GM18519 (cell line): ENCODE measurements around the gene ITPRIP.
A peak's percentile ranks its signal among the peaks of the same experiment; 100 is the strongest.

Experiments
- ATAC-seq: cut with Tn5 transposase; IDR thresholded peaks from one replicate; pipeline ENCODE4 v1.9.1; 2021; ENCODE audit warnings: mild to moderate bottlenecking, moderate library complexity; ENCODE audit not compliant: unreplicated experiment, low FRiP score

ITPRIP gene

DNA sequence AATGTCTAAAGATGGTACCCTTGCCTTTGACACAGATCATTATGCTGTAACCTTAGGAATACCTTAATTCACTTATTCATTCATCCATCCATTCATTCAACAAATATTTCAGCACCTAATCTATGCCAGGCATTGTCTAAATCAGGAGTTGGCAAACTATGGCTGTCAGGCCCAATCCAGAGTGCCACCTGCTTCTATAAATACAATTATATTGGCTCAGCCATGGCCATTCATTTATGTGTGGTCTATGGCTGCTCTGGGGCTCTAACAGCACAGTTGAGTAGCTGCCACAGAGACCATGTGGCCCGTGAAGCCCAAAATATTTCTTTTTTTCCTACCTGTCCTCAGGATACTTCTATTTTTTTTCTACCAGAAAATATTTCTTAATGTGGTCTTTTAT is 6.0 kb upstream of the ITPRIP start:
- no peak for ATAC-seq

GRCh38 chr10:104342941-104343411 is 4.7 kb upstream of the ITPRIP start:
- no peak for ATAC-seq

DNA sequence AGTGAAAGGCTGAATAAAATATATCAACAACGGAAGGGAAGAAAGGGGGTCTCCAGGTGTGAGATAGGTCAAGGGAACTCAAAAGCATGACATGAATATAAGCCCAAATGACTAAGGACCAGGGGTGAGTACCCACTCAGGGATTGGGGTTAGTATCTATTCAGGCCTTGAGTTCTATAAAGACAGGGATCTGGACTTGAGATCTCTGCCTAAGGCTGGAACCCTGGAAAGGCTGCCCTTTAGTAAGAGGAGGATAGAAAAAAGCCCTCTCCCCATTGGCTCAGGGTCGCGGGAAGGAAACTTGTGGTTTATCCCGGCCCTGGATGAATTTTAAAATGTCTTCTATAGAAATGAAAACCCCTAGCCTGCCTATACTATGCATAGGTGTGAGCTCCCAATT is 2.4 kb upstream of the ITPRIP start:
- no peak for ATAC-seq

DNA sequence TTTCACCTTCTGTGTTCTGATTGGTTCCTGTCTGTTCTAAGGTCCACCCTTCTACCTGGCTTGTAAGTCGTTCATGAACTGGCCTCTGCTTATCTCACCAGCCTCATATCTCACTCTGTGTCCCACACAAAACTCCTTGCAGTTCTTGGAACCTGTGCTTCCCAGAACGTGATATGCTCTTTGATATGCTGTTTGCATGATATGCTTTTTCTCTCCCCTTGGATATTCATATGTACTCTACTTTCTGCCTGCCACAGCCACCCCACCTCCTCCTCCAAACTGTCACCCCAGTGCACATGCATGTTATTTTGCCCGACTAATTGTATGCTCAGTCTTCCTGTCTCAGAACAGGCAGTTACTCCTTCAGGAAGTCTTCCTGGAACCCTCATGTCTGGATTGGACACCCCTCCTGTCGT is 1.9 kb upstream of the ITPRIP start:
- ATAC-seq: no peak

GRCh38 chr10:104339469-104340110 is 1.3 kb upstream of the ITPRIP start:
- no peak for ATAC-seq

GRCh38 chr10:104337521-104337984 is 712 bp downstream of the ITPRIP start:
- peak; percentile 25 for ATAC-seq

- ATAC-seq: peak; percentile 22
Measured at GRCh38 chr10:104336821-104337467, 1.3 kb downstream of the ITPRIP start.

GRCh38 chr10:104334965-104335650 is 3.2 kb downstream of the ITPRIP start:
- no peak for ATAC-seq

GRCh38 chr10:104334561-104334960 is 3.7 kb downstream of the ITPRIP start:
- ATAC-seq: no peak

GRCh38 chr10:104333728-104334373 is 4.4 kb downstream of the ITPRIP start:
- no peak for ATAC-seq

DNA sequence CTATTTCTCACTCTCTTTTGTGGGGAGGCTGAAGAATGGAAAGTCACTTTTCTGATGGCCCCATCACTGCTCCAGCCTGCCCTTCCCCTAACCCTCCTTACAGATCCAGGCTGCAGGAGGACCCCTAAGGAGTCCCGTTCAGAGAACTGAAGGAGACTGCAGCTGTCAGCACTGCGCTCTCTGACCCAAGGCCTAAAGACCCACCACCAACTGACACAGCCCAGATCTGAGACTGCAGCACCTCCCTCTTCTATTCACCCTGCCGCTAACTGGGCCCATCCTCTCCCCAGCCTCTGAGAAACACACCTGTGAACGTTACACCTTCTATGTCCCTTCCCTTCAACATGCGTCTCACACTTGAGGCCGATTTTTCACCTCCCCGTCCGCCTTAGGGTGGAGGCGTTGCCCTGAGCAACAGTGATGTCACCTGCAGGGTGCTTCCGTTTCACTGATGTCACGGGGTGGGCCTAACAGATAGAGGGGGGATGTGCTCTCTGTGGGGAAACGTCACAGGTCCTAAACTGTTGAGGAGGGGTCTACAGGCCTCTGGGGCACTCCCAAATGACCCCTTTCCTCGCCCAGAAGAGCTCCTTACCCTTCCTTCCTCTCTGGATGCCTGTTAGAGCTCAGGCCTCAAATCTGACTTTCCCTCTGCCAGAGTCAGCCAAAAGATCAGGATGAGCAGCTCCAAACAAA is 5.1 kb downstream of the ITPRIP start:
- no peak for ATAC-seq

- no peak for ATAC-seq
Measured at GRCh38 chr10:104332243-104333031, 5.8 kb downstream of the ITPRIP start.

DNA sequence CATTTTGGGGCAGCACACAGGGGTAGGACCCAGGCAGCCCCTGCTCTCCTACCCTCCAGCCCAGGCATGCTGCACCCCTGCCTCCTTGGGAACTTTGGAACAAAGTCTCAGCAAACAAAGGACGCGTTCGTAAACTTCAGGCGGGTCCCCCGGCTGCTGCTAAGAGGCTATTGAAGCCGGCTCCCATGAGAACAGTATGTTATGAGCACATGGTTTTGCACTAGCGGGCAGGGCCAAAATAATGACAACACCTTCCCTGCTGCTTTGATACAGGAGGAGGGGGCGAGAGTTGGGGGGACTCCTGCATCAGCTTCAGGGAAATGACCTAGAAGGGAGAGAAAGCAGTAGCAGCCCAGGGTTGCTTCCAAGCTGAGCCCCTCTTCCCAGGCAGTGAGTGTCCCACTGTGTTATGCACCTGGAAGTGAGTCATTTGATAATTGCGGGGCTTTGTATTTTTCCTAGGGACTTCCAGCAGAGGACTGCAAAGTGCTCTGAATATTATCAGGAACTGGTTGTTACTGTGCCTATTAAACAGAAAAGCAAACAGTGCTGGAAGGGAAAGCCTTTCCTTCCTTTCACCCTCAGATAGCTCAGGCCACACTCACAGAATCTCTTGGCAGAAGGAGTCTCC is 6.9 kb downstream of the ITPRIP start:
- no peak for ATAC-seq

- ATAC-seq: no peak
Measured at GRCh38 chr10:104330168-104331110, 7.8 kb downstream of the ITPRIP start.

DNA sequence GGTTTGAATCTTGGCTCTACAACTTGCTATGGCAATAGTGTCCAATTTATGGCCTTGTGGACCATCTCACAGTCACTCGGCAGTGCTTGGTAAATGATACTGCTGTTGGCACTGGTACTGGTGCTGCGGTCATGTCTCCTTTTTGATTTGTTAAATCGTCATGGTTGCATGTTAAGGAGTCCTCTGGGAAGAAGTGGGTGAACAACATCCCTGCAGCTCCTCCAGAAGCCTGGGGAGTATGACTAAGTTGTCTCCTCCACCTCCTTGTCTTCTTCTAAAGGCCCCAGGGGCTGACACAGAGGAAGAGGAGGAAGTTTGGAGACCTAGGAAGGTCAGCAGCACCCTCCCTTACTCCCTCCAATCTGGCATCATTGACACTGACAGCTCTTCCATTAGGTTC is 8.5 kb downstream of the ITPRIP start:
- no peak for ATAC-seq

GRCh38 chr10:104328896-104329710 is 9.2 kb downstream of the ITPRIP start:
- ATAC-seq: peak; percentile 44

- ATAC-seq: no peak
Measured at GRCh38 chr10:104328646-104328895, 9.7 kb downstream of the ITPRIP start.
